Measurements from ENCODE around the gene ZNRF1.

ZNRF1 gene

GRCh38 chr16:75027520-75028300 lies 28.9 kb downstream of the ZNRF1 start:
- DNase-seq = no peak

GRCh38 chr16:75028544-75029135 lies 29.8 kb downstream of the ZNRF1 start:
- DNase-seq = no peak

- no peak for DNase-seq
Measured at GRCh38 chr16:75029854-75030253, 31.0 kb downstream of the ZNRF1 start.

- DNase-seq = no peak
Measured at GRCh38 chr16:75032655-75033054, 33.8 kb downstream of the ZNRF1 start.

GRCh38 chr16:75035410-75035968 lies 36.7 kb downstream of the ZNRF1 start:
- no peak for DNase-seq

GRCh38 chr16:75038036-75038858 lies 39.4 kb downstream of the ZNRF1 start:
- DNase-seq = no peak

DNA sequence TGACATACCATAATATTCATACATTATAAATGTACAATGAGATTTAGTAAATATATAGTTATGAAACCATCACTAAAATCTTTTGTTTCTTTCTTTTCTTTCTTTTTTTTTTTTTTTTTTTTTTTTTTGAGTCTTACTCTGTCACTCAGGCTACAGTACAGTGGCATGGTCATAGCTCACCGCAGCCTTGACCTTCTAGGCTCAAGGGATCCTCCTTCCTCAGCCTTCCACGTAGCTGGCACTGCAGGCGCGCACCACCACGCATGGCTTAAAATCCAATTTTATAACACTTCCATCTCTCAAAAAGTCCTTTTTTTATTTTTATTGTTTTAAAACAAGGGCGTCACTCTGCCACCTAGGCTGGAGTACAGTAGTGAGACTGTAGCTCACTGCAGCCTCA lies 41.1 kb downstream of the ZNRF1 start:
- DNase-seq = no peak

DNA sequence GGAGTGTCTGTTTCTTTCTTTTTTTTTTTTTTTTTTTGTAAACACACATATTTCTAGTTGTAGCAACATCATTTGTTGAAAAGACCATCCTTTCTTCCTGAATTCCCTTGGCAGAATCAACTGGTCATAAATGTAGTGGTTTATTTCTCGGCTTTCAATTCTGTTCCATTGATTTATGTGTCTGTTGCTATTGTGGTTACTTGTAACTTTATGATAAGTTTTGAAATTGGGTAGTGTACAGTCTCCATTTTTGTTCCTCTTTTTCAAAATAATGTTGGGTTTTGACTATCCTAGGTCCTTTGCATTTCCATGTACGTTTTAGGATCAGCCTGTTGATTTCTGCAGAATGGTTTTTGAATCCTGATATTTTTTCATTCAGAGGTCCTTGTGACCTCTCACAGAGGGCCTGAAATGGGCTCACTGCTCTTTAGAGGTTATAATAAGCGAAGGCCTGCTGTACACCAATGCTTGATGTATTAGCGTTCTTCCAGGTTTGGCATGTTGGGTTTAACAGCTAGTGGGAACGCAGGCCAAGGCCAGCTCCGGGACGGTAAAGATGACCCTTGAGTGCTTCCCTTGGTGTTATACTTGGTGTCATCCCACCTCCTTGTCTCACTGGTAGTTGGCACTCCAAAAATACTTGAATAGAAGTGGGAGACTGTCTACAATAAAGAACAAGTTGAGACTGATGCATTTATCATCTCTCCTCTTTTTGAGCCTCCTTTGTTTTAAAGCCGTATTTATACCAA lies 43.8 kb downstream of the ZNRF1 start:
- DNase-seq = no peak

DNA sequence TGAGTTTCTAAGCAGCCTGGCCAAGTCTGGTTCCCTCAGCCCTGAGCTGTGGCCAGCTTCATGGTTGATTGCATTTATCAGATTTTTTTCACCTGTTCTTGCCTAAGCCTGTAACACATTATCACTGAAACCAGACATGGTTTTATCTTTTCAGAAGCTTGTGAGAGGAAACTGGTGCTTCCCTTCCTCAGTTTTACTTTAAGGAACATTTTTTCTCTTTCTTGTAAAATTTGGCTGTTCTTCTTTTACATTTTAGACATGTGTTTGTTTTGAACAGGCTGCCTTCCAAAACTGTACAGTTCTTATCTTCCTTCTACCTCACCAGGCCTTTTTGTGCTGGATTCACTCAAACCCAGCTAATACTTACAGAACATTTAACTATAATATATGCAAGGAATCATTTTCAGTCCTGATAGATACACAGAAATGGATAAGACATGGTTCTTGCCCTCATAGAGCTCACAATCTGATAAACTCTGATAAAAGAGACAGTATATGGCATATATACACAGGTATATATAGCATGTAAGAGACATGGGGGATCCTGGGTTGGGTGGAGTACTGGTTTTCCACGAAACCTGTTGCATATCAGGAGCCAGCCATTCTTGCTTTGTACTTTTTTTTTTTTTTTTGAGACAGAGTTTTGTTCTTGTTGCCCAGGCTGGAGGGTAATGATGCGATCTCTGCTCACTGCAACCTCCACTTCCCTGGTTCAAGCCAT lies 44.5 kb downstream of the ZNRF1 start:
- no peak for DNase-seq

DNA sequence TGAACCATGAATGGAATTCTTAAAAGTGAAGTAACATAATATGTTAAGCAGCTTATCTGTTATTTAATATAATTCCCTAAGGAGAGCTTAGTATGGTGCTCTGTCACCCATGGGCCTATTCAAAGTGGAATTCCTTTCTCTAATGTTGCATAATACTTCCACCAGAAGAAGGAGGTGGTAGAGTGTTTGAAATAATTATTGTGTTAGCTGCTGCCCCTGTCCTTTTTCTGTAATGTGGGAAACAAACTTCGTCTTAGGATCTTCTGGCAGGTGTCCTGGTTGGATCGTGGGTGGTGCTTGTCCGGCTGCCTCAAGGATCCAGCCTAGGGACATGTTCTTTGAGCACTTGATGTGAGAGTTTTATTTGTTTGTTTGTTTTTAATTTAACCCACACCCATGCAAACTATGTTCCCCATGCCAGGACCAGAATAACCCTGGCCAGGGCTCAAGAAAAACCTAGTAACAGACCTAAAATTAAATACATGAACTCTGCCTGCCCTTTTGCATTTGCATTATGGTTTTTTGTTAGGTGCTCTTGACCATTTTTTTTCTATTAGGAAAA lies 46.1 kb downstream of the ZNRF1 start:
- no peak for DNase-seq

DNA sequence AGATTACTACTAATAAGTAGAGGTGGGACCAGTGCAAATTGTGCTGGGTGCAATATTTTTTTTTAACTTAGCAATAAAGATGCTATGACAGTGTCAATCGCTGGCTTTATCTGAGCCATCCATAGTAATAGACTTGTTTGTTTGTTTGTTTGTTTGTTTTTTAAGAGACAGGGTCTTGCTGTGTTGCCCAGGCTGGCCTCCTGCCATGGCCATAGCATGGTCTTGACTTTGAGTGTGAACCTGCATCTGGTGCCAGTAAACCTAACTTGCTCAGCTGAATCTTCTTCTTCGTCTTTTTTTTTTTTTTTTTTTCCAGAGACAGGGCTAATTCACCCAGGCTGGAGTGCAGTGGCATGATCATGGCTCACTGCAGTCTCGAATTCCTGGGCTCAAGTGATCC lies 46.6 kb downstream of the ZNRF1 start:
- DNase-seq = no peak

DNA sequence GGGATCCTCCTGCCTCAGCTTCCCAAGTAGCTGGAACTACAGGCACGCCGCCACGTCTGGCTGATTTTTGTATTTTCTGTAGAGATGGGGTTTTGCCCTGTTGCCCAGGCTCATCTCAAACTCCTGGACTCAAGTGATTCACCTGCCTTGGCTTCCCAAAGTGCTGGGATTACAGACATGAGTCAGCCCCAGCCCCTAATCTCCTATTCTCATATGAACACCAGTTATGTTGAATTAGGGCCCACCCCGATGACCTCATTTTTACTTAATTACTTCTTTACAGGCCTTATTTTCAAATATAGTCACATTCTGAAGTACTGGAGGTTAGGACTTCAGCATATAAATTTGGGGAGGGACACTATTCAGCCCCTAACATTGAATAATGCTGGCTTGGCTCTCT lies 49.2 kb downstream of the ZNRF1 start:
- DNase-seq = no peak

DNA sequence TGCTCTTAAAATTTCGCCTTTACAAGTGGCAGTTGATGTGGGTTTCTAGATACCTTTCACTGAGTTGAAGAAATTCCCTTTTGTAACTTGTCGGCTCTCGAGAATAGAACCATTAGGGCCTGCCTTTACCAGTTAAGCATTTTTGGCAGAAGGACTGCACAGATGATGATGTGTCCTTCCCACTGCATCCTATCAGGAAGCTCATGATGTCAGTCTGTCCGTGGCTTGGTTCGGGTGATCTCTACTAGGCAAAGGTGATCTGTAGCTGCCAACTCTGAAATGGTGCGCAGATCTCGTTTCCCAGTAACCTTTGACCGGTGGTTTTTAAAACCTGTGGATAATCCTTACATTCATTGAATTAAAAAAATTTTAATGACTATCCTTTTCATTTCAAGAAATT lies 49.7 kb downstream of the ZNRF1 start:
- DNase-seq = no peak

DNA sequence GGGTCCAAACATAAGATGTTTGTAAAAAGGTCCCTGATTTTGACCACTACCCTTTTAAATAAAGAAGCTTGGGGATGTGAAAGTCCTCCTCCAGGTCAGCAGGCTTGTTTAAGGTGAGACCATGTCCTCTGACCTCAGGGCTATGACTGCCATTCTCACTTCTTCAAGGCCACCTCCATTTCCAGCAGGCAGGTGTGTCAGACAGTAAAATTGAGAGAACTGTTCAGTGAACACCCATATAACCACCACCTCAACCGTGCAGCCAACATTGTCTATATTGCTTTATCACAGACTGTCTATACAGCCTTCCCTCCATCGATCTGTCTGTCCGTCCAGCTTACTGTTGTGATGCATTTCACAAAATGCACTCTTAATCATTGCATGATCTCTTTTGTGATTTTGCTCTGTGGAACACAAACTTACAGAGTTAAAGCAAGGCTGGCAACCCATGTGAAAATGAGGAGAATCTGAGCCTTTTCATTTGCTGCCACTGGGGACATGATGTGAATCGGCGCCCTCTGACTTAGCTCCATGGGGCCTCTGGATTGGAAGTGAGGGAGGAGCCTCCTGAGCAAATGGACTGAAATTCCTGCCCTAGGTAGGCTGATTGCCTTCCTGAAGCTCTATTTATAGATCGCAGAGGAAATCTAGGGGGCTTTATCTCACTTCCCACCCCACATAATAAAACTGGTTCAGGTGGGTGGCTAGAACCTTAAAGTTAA lies 53.8 kb downstream of the ZNRF1 start:
- no peak for DNase-seq

GRCh38 chr16:75053791-75054555 lies 55.1 kb downstream of the ZNRF1 start:
- DNase-seq = no peak

GRCh38 chr16:75054556-75054947 lies 55.7 kb downstream of the ZNRF1 start:
- no peak for DNase-seq

GRCh38 chr16:75058806-75059205 lies 60.0 kb downstream of the ZNRF1 start:
- no peak for DNase-seq

DNA sequence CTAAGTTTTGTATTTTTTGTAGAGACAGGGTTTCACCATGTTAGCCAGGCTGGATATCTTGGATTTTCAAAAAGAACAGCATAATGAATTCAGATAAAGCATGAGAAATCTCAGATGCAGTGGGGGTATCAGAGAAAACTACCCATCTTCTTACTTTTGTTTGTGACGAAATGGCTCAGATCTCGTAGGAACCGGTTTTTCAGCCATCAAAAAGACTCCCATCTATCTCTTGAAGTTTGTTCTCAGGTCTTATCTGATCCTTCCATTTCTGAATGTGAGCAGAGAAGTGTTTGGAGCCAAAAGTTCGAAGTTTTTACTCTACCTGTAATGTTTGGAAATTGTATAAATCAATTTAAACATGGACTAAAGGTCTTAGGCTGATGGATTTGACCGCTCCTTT lies 60.6 kb downstream of the ZNRF1 start:
- DNase-seq = no peak

DNA sequence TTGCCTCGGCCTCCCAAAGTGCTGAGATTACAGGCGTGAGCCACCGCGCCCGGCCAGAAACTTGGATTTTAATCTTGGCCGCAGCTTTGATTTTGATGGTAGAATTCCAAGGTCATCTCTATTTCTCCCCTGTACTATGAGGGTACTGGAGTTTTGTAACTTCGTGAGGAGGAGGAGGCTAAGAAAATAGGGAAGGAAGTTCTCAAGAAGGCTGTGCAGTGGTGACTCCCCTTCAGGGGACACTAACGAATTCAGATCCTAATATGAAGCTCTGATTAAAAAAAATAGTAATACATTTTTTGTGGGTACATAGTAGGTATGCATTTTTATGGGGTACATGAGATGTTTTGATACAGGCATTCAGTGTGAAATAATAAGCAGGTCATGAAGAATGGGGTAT lies 61.9 kb downstream of the ZNRF1 start:
- no peak for DNase-seq

GRCh38 chr16:75061669-75062068 lies 62.8 kb downstream of the ZNRF1 start:
- DNase-seq = no peak

Data from CD4-positive, alpha-beta T cell treated with Interleukin-1 beta for 1 hour (primary cell).